ENCODE data around the gene ARL5A.
"Not testable (repeated sequence)": the region's sequence is repeated elsewhere in the genome, so short reads cannot be mapped to it uniquely, and the experiment has no call there.

ARL5A gene

GRCh38 chr2:151828143-151828889 lies at the start of gene ARL5A:
Gene ARL5A, minus strand, starts transcription at chr2:151828421. Its CDS starts 245 bp downstream, at chr2:151828176.
- peak; percentile 98 for DNase-seq (ENCODE audit: low spot score)

- DNase-seq (ENCODE audit: low spot score): not testable (repeated sequence)
These were observed 47.4 kb upstream of the ARL5A start for GRCh38 chr2:151875631-151876030.

GRCh38 chr2:151872463-151872862 lies 44.2 kb upstream of the ARL5A start:
- DNase-seq (ENCODE audit: low spot score): no peak

- DNase-seq (ENCODE audit: low spot score): peak; percentile 69
These were observed 41.1 kb upstream of the ARL5A start for GRCh38 chr2:151869291-151869690.

- no peak for DNase-seq (ENCODE audit: low spot score)
These were observed 34.5 kb upstream of the ARL5A start for GRCh38 chr2:151862700-151863099.

GRCh38 chr2:151861174-151861573 lies 33.0 kb upstream of the ARL5A start:
- no peak for DNase-seq (ENCODE audit: low spot score)

- no peak for DNase-seq (ENCODE audit: low spot score)
These were observed 32.5 kb upstream of the ARL5A start for GRCh38 chr2:151860613-151861146.

GRCh38 chr2:151860210-151860609 lies 32.0 kb upstream of the ARL5A start:
- no peak for DNase-seq (ENCODE audit: low spot score)

- DNase-seq (ENCODE audit: low spot score): no peak
These were observed 29.4 kb upstream of the ARL5A start for GRCh38 chr2:151857650-151858049.

- no peak for DNase-seq (ENCODE audit: low spot score)
These were observed 26.9 kb upstream of the ARL5A start for GRCh38 chr2:151855111-151855510.

GRCh38 chr2:151853070-151853758 lies 25.0 kb upstream of the ARL5A start:
- DNase-seq (ENCODE audit: low spot score): no peak

GRCh38 chr2:151852260-151853069 lies 24.2 kb upstream of the ARL5A start:
- no peak for DNase-seq (ENCODE audit: low spot score)

- DNase-seq (ENCODE audit: low spot score): no peak
These were observed 23.5 kb upstream of the ARL5A start for GRCh38 chr2:151851761-151852160.

- DNase-seq (ENCODE audit: low spot score): no peak
These were observed 21.3 kb upstream of the ARL5A start for GRCh38 chr2:151849413-151850010.

- no peak for DNase-seq (ENCODE audit: low spot score)
These were observed 17.7 kb upstream of the ARL5A start for GRCh38 chr2:151845884-151846283.

- no peak for DNase-seq (ENCODE audit: low spot score)
These were observed 17.3 kb upstream of the ARL5A start for GRCh38 chr2:151845481-151845880.

GRCh38 chr2:151844211-151844896 lies 16.1 kb upstream of the ARL5A start:
- peak; percentile 44 for DNase-seq (ENCODE audit: low spot score)

- no peak for DNase-seq (ENCODE audit: low spot score)
These were observed 15.5 kb upstream of the ARL5A start for GRCh38 chr2:151843691-151844061.

- DNase-seq (ENCODE audit: low spot score): no peak
These were observed 14.8 kb upstream of the ARL5A start for GRCh38 chr2:151842830-151843690.

GRCh38 chr2:151841047-151841424 lies 12.8 kb upstream of the ARL5A start:
- no peak for DNase-seq (ENCODE audit: low spot score)

Data from Ammon's horn (tissue), 1 donor.